Stomach (tissue), 4 donors: Measurements from ENCODE around the gene WNT6.

Experiments used
- POLR2A ChIP-seq, 4 donors: fragments of 450-650 bp; IDR thresholded peaks; one replicate each; pipeline ENCODE4 v1.6.1; 2016; ENCODE audit warnings: antibody characterized with exemption in 4 of 4, control low read depth in 2 of 4, mild to moderate bottlenecking in 1 of 4, moderate library complexity in 1 of 4
- TF ChIP-seq, protein P1 (sequence below), 7 experiments: fragments of 450-650 bp in 4 of 7; fragments of 200-600 bp in 3 of 7; sonication (generic) in 3 of 7; IDR thresholded peaks; one replicate each; pipeline ENCODE4 v1.5.1; 2016 to 2019; ENCODE audit warnings: antibody characterized with exemption in 7 of 7, control low read depth in 2 of 7, mild to moderate bottlenecking in 1 of 7

DNA sequence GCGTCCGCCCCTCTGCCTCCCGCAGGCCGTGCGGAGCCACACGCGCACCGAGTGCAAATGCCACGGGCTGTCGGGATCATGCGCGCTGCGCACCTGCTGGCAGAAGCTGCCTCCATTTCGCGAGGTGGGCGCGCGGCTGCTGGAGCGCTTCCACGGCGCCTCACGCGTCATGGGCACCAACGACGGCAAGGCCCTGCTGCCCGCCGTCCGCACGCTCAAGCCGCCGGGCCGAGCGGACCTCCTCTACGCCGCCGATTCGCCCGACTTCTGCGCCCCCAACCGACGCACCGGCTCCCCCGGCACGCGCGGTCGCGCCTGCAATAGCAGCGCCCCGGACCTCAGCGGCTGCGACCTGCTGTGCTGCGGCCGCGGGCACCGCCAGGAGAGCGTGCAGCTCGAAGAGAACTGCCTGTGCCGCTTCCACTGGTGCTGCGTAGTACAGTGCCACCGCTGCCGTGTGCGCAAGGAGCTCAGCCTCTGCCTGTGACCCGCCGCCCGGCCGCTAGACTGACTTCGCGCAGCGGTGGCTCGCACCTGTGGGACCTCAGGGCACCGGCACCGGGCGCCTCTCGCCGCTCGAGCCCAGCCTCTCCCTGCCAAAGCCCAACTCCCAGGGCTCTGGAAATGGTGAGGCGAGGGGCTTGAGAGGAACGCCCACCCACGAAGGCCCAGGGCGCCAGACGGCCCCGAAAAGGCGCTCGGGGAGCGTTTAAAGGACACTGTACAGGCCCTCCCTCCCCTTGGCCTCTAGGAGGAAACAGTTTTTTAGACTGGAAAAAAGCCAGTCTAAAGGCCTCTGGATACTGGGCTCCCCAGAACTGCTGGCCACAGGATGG, 14.0 kb downstream of the WNT6 start:
- TF ChIP-seq, protein P1, sequence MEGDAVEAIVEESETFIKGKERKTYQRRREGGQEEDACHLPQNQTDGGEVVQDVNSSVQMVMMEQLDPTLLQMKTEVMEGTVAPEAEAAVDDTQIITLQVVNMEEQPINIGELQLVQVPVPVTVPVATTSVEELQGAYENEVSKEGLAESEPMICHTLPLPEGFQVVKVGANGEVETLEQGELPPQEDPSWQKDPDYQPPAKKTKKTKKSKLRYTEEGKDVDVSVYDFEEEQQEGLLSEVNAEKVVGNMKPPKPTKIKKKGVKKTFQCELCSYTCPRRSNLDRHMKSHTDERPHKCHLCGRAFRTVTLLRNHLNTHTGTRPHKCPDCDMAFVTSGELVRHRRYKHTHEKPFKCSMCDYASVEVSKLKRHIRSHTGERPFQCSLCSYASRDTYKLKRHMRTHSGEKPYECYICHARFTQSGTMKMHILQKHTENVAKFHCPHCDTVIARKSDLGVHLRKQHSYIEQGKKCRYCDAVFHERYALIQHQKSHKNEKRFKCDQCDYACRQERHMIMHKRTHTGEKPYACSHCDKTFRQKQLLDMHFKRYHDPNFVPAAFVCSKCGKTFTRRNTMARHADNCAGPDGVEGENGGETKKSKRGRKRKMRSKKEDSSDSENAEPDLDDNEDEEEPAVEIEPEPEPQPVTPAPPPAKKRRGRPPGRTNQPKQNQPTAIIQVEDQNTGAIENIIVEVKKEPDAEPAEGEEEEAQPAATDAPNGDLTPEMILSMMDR (IDR thresholded peaks at IDR 0.05) = no peak
- no peak for TF ChIP-seq POLR2A (IDR thresholded peaks at IDR 0.05)
